Type B pancreatic cell (in vitro differentiated cells): ENCODE measurements around the gene TLCD3A. TPM values are rescaled to one million over a fixed set of nuclear protein-coding genes. Genes with fewer than 3 reads are reported as not detected.
A peak's percentile ranks its signal among the peaks of the same experiment; 100 is the strongest.
"Not testable (repeated sequence)": the region's sequence is repeated elsewhere in the genome, so short reads cannot be mapped to it uniquely, and the experiment has no call there.

Source experiments
- DNase-seq: peaks from one replicate; pipeline ENCODE4 v3.0.0; 2021; ENCODE audit warnings: mixed read lengths; ENCODE audit not compliant: unreplicated experiment; ENCODE audit errors: extremely low spot score
- H3K27ac Mint-ChIP-seq: 2 replicates; pipeline ENCODE4 v1.8.0; 2021; ENCODE audit warnings: mild to moderate bottlenecking, mixed read lengths
- H3K27me3 Mint-ChIP-seq: 2 replicates; pipeline ENCODE4 v1.8.0; 2021; ENCODE audit warnings: mixed read lengths
- H3K36me3 Mint-ChIP-seq: 2 replicates; pipeline ENCODE4 v1.8.0; 2021; ENCODE audit warnings: mixed read lengths
- H3K4me1 Mint-ChIP-seq: one replicate; pipeline ENCODE4 v1.8.0; 2021; ENCODE audit warnings: mixed read lengths; ENCODE audit not compliant: unreplicated experiment
- H3K4me3 Mint-ChIP-seq: 2 replicates; pipeline ENCODE4 v1.8.0; 2021; ENCODE audit warnings: mild to moderate bottlenecking, mixed read lengths
- H3K9me3 Mint-ChIP-seq: 2 replicates; pipeline ENCODE4 v1.8.0; 2021; ENCODE audit warnings: mixed read lengths
- total RNA-seq: library from RNA; stranded (reverse); gene quantifications from 2 replicates; pipeline ENCODE4 v1.2.1, GENCODE V29; 2021; ENCODE audit warnings: low replicate concordance
- TF ChIP-seq, protein P1 (sequence below): fragments of 200-600 bp; sonication (generic); conservative IDR thresholded peaks from 2 replicates; pipeline ENCODE4 v1.5.0; 2021; ENCODE audit warnings: antibody characterized with exemption, mild to moderate bottlenecking

TLCD3A gene
- total RNA-seq, 1 donor from 2014 or later = 19.3 TPM

DNA sequence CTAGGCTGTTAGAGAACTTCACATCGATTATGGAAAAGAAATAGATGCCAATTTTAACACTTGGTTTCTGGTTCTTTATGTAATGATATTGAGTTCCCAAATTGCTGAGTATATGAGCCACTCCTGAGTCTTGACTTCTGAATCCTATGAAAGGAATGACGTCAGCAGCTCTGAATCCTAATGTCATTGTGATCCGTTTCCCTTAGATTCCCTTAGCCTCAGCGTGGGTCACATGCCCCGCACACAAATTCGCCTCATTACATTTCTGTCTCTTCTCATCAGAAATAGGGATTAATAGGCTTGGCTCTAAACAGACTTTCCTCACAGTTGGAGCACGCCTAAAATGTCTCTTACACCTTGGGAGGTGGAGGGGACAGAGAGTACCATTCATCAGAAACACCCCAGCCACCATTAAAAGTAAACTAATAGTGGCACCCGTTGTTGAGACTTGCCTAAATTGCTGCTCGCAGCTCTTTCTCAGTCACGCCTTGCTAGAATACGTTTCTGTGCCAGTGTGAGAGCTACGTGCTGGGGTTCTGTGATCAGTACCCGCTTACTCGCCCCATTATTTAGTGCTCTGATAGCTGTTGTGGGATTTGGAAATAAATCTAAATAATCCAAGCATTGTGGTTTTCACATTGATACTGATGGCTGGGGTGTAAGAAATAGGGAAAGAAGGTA is 56.9 kb downstream of the TLCD3A start:
- DNase-seq = no peak
- Mint-ChIP-seq H3K27ac (peak overlapping the region; percentile 96), H3K4me1 (peaks cover under 1% of the 10 kb centered on the region), H3K36me3 (peaks cover 8% of the 10 kb centered on the region), H3K4me3 (peak overlapping the region; percentile 52), H3K27me3 (no peaks in the 10 kb centered on the region), H3K9me3 (no peaks in the 10 kb centered on the region)
- TF ChIP-seq, protein P1, sequence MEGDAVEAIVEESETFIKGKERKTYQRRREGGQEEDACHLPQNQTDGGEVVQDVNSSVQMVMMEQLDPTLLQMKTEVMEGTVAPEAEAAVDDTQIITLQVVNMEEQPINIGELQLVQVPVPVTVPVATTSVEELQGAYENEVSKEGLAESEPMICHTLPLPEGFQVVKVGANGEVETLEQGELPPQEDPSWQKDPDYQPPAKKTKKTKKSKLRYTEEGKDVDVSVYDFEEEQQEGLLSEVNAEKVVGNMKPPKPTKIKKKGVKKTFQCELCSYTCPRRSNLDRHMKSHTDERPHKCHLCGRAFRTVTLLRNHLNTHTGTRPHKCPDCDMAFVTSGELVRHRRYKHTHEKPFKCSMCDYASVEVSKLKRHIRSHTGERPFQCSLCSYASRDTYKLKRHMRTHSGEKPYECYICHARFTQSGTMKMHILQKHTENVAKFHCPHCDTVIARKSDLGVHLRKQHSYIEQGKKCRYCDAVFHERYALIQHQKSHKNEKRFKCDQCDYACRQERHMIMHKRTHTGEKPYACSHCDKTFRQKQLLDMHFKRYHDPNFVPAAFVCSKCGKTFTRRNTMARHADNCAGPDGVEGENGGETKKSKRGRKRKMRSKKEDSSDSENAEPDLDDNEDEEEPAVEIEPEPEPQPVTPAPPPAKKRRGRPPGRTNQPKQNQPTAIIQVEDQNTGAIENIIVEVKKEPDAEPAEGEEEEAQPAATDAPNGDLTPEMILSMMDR = no peak

DNA sequence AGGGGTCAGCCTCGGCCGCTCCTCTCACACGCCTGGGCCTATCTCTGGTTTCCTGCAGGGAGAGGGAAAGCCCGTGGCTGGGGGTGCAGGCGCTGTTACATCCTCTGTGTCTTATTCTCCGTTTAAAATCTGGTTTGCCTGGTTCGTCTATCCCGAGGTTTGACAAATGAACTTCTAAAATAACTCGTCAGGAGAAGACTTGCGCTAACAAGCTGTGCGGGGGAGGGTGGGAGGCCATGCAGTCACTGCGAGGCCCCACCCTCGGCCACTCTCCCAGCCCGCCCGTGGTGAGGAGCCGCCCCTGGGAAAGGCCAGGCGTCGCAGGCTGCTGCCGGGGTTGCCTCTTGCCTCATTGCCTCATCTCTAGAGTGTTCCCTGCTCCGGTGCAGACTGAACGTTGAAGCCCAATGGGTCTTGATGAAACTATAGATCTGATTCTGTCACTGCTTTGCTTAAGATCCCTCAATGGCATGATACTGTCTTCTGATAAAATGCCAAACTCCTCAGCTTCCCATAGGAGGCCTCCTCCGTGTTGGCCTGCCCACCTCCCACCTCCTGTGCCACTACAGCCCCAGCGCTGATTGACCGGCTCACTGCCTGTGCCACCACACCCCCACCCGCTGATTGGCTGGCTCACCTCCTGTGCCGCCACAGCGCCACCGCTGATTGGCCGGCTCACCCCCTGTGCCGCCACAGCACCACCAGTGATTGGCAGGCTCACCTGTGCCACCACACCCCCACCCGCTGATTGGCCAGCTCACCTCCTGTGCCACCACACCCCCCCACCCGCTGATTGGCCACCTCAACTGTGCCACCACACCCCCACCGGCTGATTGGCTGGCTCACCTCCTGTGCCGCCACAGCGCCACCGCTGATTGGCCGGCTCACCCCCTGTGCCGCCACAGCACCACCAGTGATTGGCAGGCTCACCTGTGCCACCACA is 57.8 kb downstream of the TLCD3A start:
- H3K27ac Mint-ChIP-seq = peak overlapping the region; percentile 96
- not testable (repeated sequence) for H3K4me1 Mint-ChIP-seq, H3K36me3 Mint-ChIP-seq, H3K9me3 Mint-ChIP-seq, DNase-seq, H3K27me3 Mint-ChIP-seq
- peak overlapping the region; percentile 52 for H3K4me3 Mint-ChIP-seq

DNA sequence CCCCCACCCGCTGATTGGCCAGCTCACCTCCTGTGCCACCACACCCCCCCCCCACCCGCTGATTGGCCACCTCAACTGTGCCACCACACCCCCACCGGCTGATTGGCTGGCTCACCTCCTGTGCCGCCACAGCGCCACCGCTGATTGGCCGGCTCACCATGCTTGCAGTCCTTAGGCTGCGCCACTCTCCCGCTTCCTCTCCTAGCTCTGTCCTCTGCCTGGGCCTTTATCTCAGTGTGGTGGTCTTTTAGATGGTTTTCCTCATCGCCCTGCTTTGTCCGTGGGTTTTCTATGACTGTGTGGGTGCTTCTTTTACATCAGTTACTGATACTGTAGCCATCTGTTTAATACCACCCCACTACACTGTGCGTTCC is 58.5 kb downstream of the TLCD3A start:
- not testable (repeated sequence) for H3K4me1 Mint-ChIP-seq, H3K36me3 Mint-ChIP-seq, H3K9me3 Mint-ChIP-seq, H3K27me3 Mint-ChIP-seq, H3K4me3 Mint-ChIP-seq, DNase-seq
- H3K27ac Mint-ChIP-seq = peak overlapping the region; percentile 76

DNA sequence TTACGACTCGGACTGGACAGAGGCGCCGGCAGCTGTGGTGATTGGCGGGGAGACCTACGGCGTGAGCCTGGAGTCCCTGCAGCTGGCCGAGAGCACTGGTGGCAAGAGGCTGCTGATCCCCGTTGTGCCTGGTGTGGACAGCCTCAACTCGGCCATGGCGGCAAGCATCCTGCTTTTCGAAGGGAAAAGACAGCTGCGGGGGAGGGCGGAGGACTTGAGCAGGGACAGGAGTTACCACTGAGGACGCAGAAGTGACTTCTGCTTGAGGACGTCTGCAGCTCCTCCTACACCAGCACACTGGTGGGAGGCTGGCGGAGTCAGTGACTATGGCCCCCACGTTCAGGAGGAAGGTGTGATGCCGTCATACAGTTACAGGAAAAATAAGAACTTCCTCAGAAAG is 59.4 kb downstream of the TLCD3A start:
- DNase-seq = no peak
- Mint-ChIP-seq H3K36me3 (peaks cover 10% of the 10 kb centered on the region), H3K9me3 (no peaks in the 10 kb centered on the region), H3K27ac (no peak overlapping the region), H3K27me3 (no peaks in the 10 kb centered on the region), H3K4me1 (peaks cover 9% of the 10 kb centered on the region), H3K4me3 (no peak overlapping the region)
- TF ChIP-seq, protein P1 = no peak

DNA sequence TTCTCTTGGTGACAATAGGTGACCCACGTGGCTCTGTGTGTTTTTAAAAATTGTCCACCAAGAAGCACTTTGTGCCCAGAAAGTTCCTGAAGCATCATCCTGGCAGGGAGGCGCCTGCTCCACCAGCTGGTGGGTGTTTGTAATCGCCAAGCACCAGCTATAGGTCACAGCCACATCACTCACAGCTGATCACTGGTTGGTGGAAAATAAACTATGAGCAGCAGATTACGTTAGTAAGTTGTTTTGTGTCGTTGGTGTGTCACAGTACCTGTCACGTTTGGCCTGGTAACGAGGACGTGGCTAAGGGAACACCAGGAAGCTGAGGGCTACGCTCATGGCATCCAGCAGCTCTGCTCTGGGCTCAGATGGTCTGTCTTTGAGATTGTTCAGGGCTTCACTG is 59.9 kb downstream of the TLCD3A start:
- Mint-ChIP-seq H3K4me3 (no peak overlapping the region), H3K4me1 (peaks cover 9% of the 10 kb centered on the region), H3K27ac (peak overlapping the region; percentile 23), H3K27me3 (no peaks in the 10 kb centered on the region), H3K9me3 (no peaks in the 10 kb centered on the region), H3K36me3 (peaks cover 10% of the 10 kb centered on the region)
- no peak for DNase-seq
- TF ChIP-seq, protein P1 = no peak

Other genes starting within 250 kb of the TLCD3A start
- gene VPS53, start 17.8 kb upstream of the TLCD3A start, total RNA-seq = 62.1 and 68.0 TPM in 2 replicates
- gene GEMIN4, start 19.7 kb downstream of the TLCD3A start, total RNA-seq = 26.1 and 34.5 TPM in 2 replicates
- gene GLOD4, start 49.7 kb downstream of the TLCD3A start, total RNA-seq = 83.1 and 99.4 TPM in 2 replicates
- gene MRM3, start 49.8 kb downstream of the TLCD3A start, total RNA-seq = 17.7 and 21.3 TPM in 2 replicates
- 65.1 and 68.0 TPM in 2 replicates for gene NXN, start 247.2 kb downstream of the TLCD3A start, total RNA-seq